ENCODE results near the gene CNTNAP5. TPM values are rescaled to one million over a fixed set of nuclear protein-coding genes. Genes with fewer than 3 reads are reported as not detected.

The CNTNAP5 gene
- total RNA-seq, 1 experiment from 2014 or later, result 0.48 TPM

DNA sequence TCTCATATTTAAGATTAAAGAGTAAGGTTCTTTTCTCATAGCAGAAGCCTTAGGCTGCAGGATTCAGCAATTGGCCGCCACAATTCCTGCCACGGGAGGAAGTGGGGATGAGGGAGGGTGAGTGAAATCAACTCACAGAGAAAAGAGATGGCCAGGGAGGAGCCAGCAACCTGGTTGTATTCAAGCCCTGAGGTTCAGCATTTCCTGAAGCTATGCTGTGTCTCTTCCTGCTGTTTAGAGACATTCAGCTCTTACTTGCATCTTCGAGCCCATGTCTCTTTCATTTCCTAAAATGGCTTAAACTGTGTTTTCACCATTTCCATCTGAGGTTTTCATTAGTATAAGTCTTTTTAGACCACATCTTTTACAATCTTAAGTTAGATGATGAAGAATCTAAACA, 522.6 kb downstream of the CNTNAP5 start:
- Histone ChIP-seq H3K4me2 (ENCODE audit: insufficient read depth, insufficient read length, low read length) (no peak overlapping the region), H4K8ac (replicated peaks; ENCODE audit: insufficient read length, low read depth, low read length) (no peak overlapping the region)

More for the DNA sequence above, 522.6 kb downstream of the CNTNAP5 start:
- Mint-ChIP-seq H3K9me3 (no peaks in the 10 kb centered on the region), H3K4me3 (no peak overlapping the region), H3K27me3 (ENCODE audit: low read depth) (no peaks in the 10 kb centered on the region), H3K36me3 (ENCODE audit: insufficient read depth in 1 of 3, low read depth in 3 of 3) (no peaks in the 10 kb centered on the region), H3K4me1 (peaks cover 29 to 32% of the 10 kb centered on the region in 2 experiments), H3K27ac (no peak overlapping the region)
- Histone ChIP-seq H2BK15ac (ENCODE audit: low read depth, low read length) (no peak overlapping the region), H4K5ac (ENCODE audit: insufficient read length, low read depth, low read length) (no peak overlapping the region), H3K9me3 (ENCODE audit: control insufficient read depth, low read depth, low read length) (no peaks in the 10 kb centered on the region), H3K4ac (ENCODE audit: low read depth, low read length) (no peak overlapping the region), H2BK5ac (ENCODE audit: insufficient read length, low read length) (no peak overlapping the region), H3K27me3 (ENCODE audit: insufficient read depth, low read length) (no peaks in the 10 kb centered on the region), H2AK5ac (ENCODE audit: insufficient read length, low read length) (no peak overlapping the region), H3K23ac (ENCODE audit: insufficient read length, low read depth, low read length) (no peak overlapping the region), H3K23me2 (ENCODE audit: insufficient read length, low read depth, low read length, poor library complexity, severe bottlenecking) (no peaks in the 10 kb centered on the region), H3K79me1 (ENCODE audit: insufficient read depth, low read depth, low read length, poor library complexity, severe bottlenecking) (no peaks in the 10 kb centered on the region), H4K20me1 (ENCODE audit: control insufficient read depth, insufficient read depth, insufficient read length) (no peaks in the 10 kb centered on the region), H2AFZ (ENCODE audit: low read length) (no peak overlapping the region), H3T11ph (ENCODE audit: low read length) (no peak overlapping the region), H3K27ac (ENCODE audit: insufficient read length, low read depth, low read length) (no peak overlapping the region), H3K14ac (ENCODE audit: insufficient read depth, low read length) (no peak overlapping the region), H3K18ac (ENCODE audit: insufficient read length, low read depth, low read length) (no peak overlapping the region), H3K56ac (ENCODE audit: insufficient read length, low read depth, low read length) (no peak overlapping the region), H3K4me1 (ENCODE audit: insufficient read depth, low read length) (0 out of 2 replicates have a peak, but pooled peaks cover 5% of the 10 kb centered on the region), H2BK120ac (ENCODE audit: low read depth, low read length, poor library complexity, severe bottlenecking) (no peak overlapping the region), H2BK12ac (ENCODE audit: insufficient read length, low read depth, low read length) (no peak overlapping the region), H3K9ac (ENCODE audit: extremely low read depth, insufficient read length, low read length) (no peak overlapping the region), H4K91ac (ENCODE audit: insufficient read length, low read depth, low read length) (no peak overlapping the region), H3K79me2 (ENCODE audit: insufficient read depth, low read length) (no peaks in the 10 kb centered on the region), H2BK20ac (ENCODE audit: low read depth, low read length, poor library complexity, severe bottlenecking) (no peak overlapping the region)
- no CpG with 5 or more reads among the region's 3 CpGs for WGBS (ENCODE audit: extremely low coverage, insufficient read length, low lambda C conversion rate)
- DNase-seq, result no peak
- TF ChIP-seq, protein P1, sequence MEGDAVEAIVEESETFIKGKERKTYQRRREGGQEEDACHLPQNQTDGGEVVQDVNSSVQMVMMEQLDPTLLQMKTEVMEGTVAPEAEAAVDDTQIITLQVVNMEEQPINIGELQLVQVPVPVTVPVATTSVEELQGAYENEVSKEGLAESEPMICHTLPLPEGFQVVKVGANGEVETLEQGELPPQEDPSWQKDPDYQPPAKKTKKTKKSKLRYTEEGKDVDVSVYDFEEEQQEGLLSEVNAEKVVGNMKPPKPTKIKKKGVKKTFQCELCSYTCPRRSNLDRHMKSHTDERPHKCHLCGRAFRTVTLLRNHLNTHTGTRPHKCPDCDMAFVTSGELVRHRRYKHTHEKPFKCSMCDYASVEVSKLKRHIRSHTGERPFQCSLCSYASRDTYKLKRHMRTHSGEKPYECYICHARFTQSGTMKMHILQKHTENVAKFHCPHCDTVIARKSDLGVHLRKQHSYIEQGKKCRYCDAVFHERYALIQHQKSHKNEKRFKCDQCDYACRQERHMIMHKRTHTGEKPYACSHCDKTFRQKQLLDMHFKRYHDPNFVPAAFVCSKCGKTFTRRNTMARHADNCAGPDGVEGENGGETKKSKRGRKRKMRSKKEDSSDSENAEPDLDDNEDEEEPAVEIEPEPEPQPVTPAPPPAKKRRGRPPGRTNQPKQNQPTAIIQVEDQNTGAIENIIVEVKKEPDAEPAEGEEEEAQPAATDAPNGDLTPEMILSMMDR (conservative IDR thresholded peaks at IDR 0.05), result no peak
